H1 (cell line): ENCODE data around the gene ROR1. TPM values are rescaled to one million over a fixed set of nuclear protein-coding genes. Genes with fewer than 3 reads are reported as not detected.

Experiments used
- CTCF ChIA-PET: fragments of 300-600 bp; sonication (Branson Sonifier 250); formaldehyde crosslinking; loops from one replicate; lab custom pipeline; 2021; ENCODE audit not compliant: partially characterized antibody; lab: Charles Lee
- POLR2A ChIA-PET: fragments of 300-600 bp; sonication (Branson Sonifier 250); formaldehyde crosslinking; loops from one replicate; lab custom pipeline; 2021; ENCODE audit warnings: inconsistent platforms; ENCODE audit not compliant: partially characterized antibody; lab: Charles Lee
- DNase-seq, 2 experiments: peaks; one replicate each; pipeline versions ENCODE4 v3.0.0 to v3.0.0-alpha.2; 2010 to 2022; ENCODE audit warnings: low spot score in 2 of 2, low read depth in 1 of 2, mixed read lengths in 1 of 2
- FAIRE-seq: peaks from 2 replicates; lab custom pipeline; 2011; peaks lifted over from hg19 to GRCh38; lab: Jason Lieb, UNC
- H2AFZ ChIP-seq: 2 replicates; pipeline ENCODE4 v1.8.1; 2012; ENCODE audit warnings: low read length, inconsistent platforms
- H2AK5ac ChIP-seq: 2 replicates; pipeline ENCODE4 v1.6.1; 2013; ENCODE audit warnings: low read depth, low read length
- H2BK120ac ChIP-seq: replicated peaks from 2 replicates; pipeline ENCODE3; 2013; ENCODE audit warnings: low read depth, low read length, inconsistent platforms
- H2BK12ac ChIP-seq: 2 replicates; pipeline ENCODE4 v1.6.1; 2013; ENCODE audit warnings: low read depth, low read length
- H2BK15ac ChIP-seq: 2 replicates; pipeline ENCODE4 v1.6.1; 2013; ENCODE audit warnings: low read length
- H2BK20ac ChIP-seq: 2 replicates; pipeline ENCODE4 v1.6.1; 2013; ENCODE audit warnings: low read length
- H2BK5ac ChIP-seq: 2 replicates; pipeline ENCODE4 v1.6.1; 2013; ENCODE audit warnings: low read depth, low read length
- H3K14ac ChIP-seq: 2 replicates; pipeline ENCODE4 v1.6.1; 2013; ENCODE audit warnings: inconsistent platforms; ENCODE audit not compliant: insufficient read length
- H3K18ac ChIP-seq: 2 replicates; pipeline ENCODE4 v1.6.1; 2013; ENCODE audit warnings: low read length; ENCODE audit errors: extremely low read depth
- H3K23ac ChIP-seq: 2 replicates; pipeline ENCODE4 v1.6.1; 2013; ENCODE audit warnings: inconsistent platforms; ENCODE audit not compliant: insufficient read length
- H3K23me2 ChIP-seq: 2 replicates; pipeline ENCODE4 v1.6.1; 2013; ENCODE audit warnings: low read depth, low read length
- H3K27ac ChIP-seq: 2 replicates; pipeline ENCODE4 v1.6.1; 2011; ENCODE audit warnings: low read depth, low read length, inconsistent platforms
- H3K27me3 ChIP-seq, 4 experiments: replicated peaks in 1 of 4; 1 replicate in 1 of 4; 2 replicates in 3 of 4; pipeline versions ENCODE4 v1.6.1 to v1.8.1; 2011 to 2013; ENCODE audit warnings: low read length in 3 of 4, mild to moderate bottlenecking in 3 of 4, inconsistent platforms in 2 of 4, mixed read lengths in 2 of 4, moderate library complexity in 1 of 4; ENCODE audit not compliant: control insufficient read depth in 3 of 4, insufficient read depth in 3 of 4; ENCODE audit errors: extremely low read depth in 1 of 4
- H3K36me3 ChIP-seq, 4 experiments: 2 replicates each; pipeline versions ENCODE4 v1.6.1 to v1.8.1; 2011 to 2013; ENCODE audit warnings: mild to moderate bottlenecking in 4 of 4, low read length in 3 of 4, moderate library complexity in 2 of 4, control low read depth in 1 of 4, inconsistent platforms in 1 of 4; ENCODE audit not compliant: insufficient read depth in 4 of 4, control insufficient read depth in 2 of 4
- H3K4ac ChIP-seq: replicated peaks from 2 replicates; pipeline ENCODE3; 2013; ENCODE audit warnings: low read length, low read depth, mixed read lengths, inconsistent platforms; ENCODE audit not compliant: insufficient read length
- H3K4me1 ChIP-seq, 4 experiments: replicated peaks in 1 of 4; 1 replicate in 1 of 4; 2 replicates in 3 of 4; pipeline versions ENCODE4 v1.6.1 to v1.8.1; 2011 to 2013; ENCODE audit warnings: low read length in 3 of 4, inconsistent platforms in 2 of 4, mixed read lengths in 1 of 4; ENCODE audit not compliant: insufficient read depth in 4 of 4, control insufficient read depth in 3 of 4
- H3K4me2 ChIP-seq, 2 experiments: 2 replicates each; pipeline versions ENCODE4 v1.6.1 to v1.8.1; 2011 to 2013; ENCODE audit warnings: low read depth in 2 of 2, low read length in 2 of 2, control low read depth in 1 of 2, inconsistent platforms in 1 of 2, mild to moderate bottlenecking in 1 of 2; ENCODE audit not compliant: insufficient read depth in 1 of 2
- H3K4me3 ChIP-seq, 4 experiments: fragments of 200-600, 300-600 bp in 1 of 4; sonication (generic), shearing (Covaris generic), sonication (Bioruptor Twin) in 1 of 4; 2 replicates each; pipeline versions ENCODE4 v1.5.1 to v1.8.1; 2011 to 2016; ENCODE audit warnings: low read length in 4 of 4, low read depth in 3 of 4, control low read depth in 2 of 4, inconsistent platforms in 2 of 4, mild to moderate bottlenecking in 2 of 4, mixed read lengths in 1 of 4, moderate library complexity in 1 of 4; ENCODE audit not compliant: insufficient read depth in 2 of 4; ENCODE audit errors: extremely low read depth in 1 of 4
- H3K56ac ChIP-seq: replicated peaks from 2 replicates; pipeline ENCODE3; 2013; ENCODE audit warnings: low read depth, mild to moderate bottlenecking, mixed read lengths, low read length, inconsistent platforms; ENCODE audit not compliant: insufficient read length
- H3K79me1 ChIP-seq: 2 replicates; pipeline ENCODE4 v1.6.1; 2013; ENCODE audit warnings: low read depth, low read length, control low read depth
- H3K79me2 ChIP-seq, 2 experiments: 2 replicates each; pipeline versions ENCODE4 v1.6.1 to v1.8.1; 2012 to 2013; ENCODE audit warnings: low read length in 2 of 2, mild to moderate bottlenecking in 2 of 2, inconsistent platforms in 1 of 2; ENCODE audit not compliant: insufficient read depth in 2 of 2, control insufficient read depth in 1 of 2
- H3K9ac ChIP-seq, 4 experiments: replicated peaks in 1 of 4; 1 replicate in 1 of 4; 2 replicates in 3 of 4; pipeline versions ENCODE4 v1.6.1 to v1.8.1; 2011 to 2013; ENCODE audit warnings: low read depth in 3 of 4, low read length in 3 of 4, control low read depth in 2 of 4, mild to moderate bottlenecking in 2 of 4, moderate library complexity in 2 of 4, inconsistent platforms in 1 of 4; ENCODE audit errors: extremely low read depth in 1 of 4
- H3K9me3 ChIP-seq, 2 experiments: 2 replicates each; pipeline versions ENCODE4 v1.6.1 to v1.8.1; 2012 to 2013; ENCODE audit warnings: mild to moderate bottlenecking in 2 of 2, moderate library complexity in 2 of 2, control low read depth in 1 of 2, inconsistent platforms in 1 of 2, low read depth in 1 of 2, low read length in 1 of 2, mixed read lengths in 1 of 2; ENCODE audit not compliant: insufficient read depth in 2 of 2
- H4K20me1 ChIP-seq, 2 experiments: replicated peaks in 1 of 2; 2 replicates each; pipeline versions ENCODE3 to v1.8.1; 2011 to 2013; ENCODE audit warnings: inconsistent platforms in 2 of 2, low read length in 2 of 2, mild to moderate bottlenecking in 1 of 2; ENCODE audit not compliant: insufficient read depth in 2 of 2, control insufficient read depth in 1 of 2
- H4K5ac ChIP-seq: 2 replicates; pipeline ENCODE4 v1.6.1; 2013; ENCODE audit warnings: low read length, low read depth, mixed read lengths, inconsistent platforms; ENCODE audit not compliant: insufficient read length
- H4K8ac ChIP-seq: 2 replicates; pipeline ENCODE4 v1.8.0; 2013; ENCODE audit warnings: mild to moderate bottlenecking, moderate library complexity, low read length, inconsistent platforms; ENCODE audit not compliant: insufficient read depth; ENCODE audit errors: extremely low read depth
- H4K91ac ChIP-seq: replicated peaks from 2 replicates; pipeline ENCODE3; 2013; ENCODE audit warnings: low read length, mixed read lengths, inconsistent platforms; ENCODE audit not compliant: insufficient read length
- CBX5 ChIP-seq: fragments of 300-800, 300-1000 bp; sonication (generic); IDR thresholded peaks from 2 replicates; pipeline ENCODE4 v1.7.1; 2016; ENCODE audit warnings: antibody characterized with exemption, low read length, low read depth
- CTCF ChIP-seq, 3 experiments: IDR thresholded peaks; 1 replicate in 2 of 3; 2 replicates in 1 of 3; pipeline versions ENCODE4 v1.5.1 to v1.6.1; 2011; ENCODE audit warnings: low read length in 3 of 3, mild to moderate bottlenecking in 3 of 3, inconsistent platforms in 2 of 3, low read depth in 1 of 3, moderate library complexity in 1 of 3; ENCODE audit not compliant: insufficient read depth in 1 of 3; ENCODE audit errors: control extremely low read depth in 1 of 3
- GTF2F1 ChIP-seq: IDR thresholded peaks from 2 replicates; pipeline ENCODE4 v1.6.1; 2012; ENCODE audit warnings: low read depth, low read length, improper control_type of control experiment, borderline replicate concordance
- KDM5A ChIP-seq: fragments of 200-600 bp; IDR thresholded peaks from 2 replicates; pipeline ENCODE4 v1.7.1; 2012; ENCODE audit warnings: mild to moderate bottlenecking, low read length, inconsistent platforms, mixed read lengths
- SIN3A ChIP-seq, 2 experiments: IDR thresholded peaks in 1 of 2; conservative IDR thresholded peaks in 1 of 2; 2 replicates each; pipeline ENCODE4 v1.6.1; 2011 to 2012; ENCODE audit warnings: low read length in 2 of 2, improper control_type of control experiment in 1 of 2, low read depth in 1 of 2, mild to moderate bottlenecking in 1 of 2
- SP4 ChIP-seq: IDR thresholded peaks from 2 replicates; pipeline ENCODE4 v1.6.1; 2012; ENCODE audit warnings: low read length, inconsistent platforms
- TEAD4 ChIP-seq: IDR thresholded peaks from 2 replicates; pipeline ENCODE4 v1.6.1; 2012; ENCODE audit warnings: low read depth, low read length, inconsistent platforms, mixed read lengths
- USF2 ChIP-seq: IDR thresholded peaks from 2 replicates; pipeline ENCODE4 v1.6.1; 2011; ENCODE audit warnings: low read length, improper control_type of control experiment
- WGBS, 2 experiments: shearing (Covaris generic) in 1 of 2; methylation state at CpG; one replicate each; pipeline versions ENCODE4 v1.1.6 to v1.1.7; 2013 to 2015; ENCODE audit warnings: low lambda C conversion rate in 2 of 2, mixed read lengths in 2 of 2, inconsistent platforms in 1 of 2, low coverage in 1 of 2, missing lambda C conversion rate in 1 of 2; ENCODE audit not compliant: insufficient replicate concordance in 2 of 2, insufficient coverage in 1 of 2, insufficient read length in 1 of 2; ENCODE audit errors: extremely low coverage in 1 of 2, missing lambda C conversion rate in 1 of 2; 5-methylcytosine and 5-hydroxymethylcytosine counted together
- polyA plus RNA-seq, 7 experiments: library from polyadenylated mRNA; depleted of rRNA in 3 of 7; stranded (reverse) in 5 of 7; unstranded in 2 of 7; fragments of >200 nt in 5 of 7; fragments of 200-250 nt in 2 of 7; gene quantifications; 1 replicate in 5 of 7; 2 replicates in 1 of 7; 4 replicates in 1 of 7; pipeline versions ENCODE4 v1.2.1 to v1.2.3, GENCODE V29; 2011 to 2013; ENCODE audit warnings: missing spikeins in 2 of 7, mixed read lengths in 2 of 7
- total RNA-seq: library from RNA; stranded (reverse); fragmentation: NEBNext Ultra II Directional; extraction: Animal tissue kit (Norgen Biotek cat#: 25700); gene quantifications from 2 replicates; pipeline ENCODE4 v1.2.1, GENCODE V29; 2021

Gene ROR1
- total and polyA plus RNA-seq, 2 of the 8 experiments (the other 6 are each of a cell fraction or from before 2014, with no cell fraction given): 33.6 to 73.6 TPM

- Histone ChIP-seq H2BK5ac (no peak overlapping the region), H3K56ac (no peak overlapping the region), H3K9me3 (no peaks in the 10 kb centered on the region), H2BK120ac (no peak overlapping the region), H3K27ac (no peak overlapping the region), H3K18ac (no peak overlapping the region), H4K5ac (no peak overlapping the region), H3K36me3 (no peaks in the 10 kb centered on the region), H3K9ac (no peak overlapping the region), H2AFZ (no peak overlapping the region), H2BK20ac (no peak overlapping the region), H3K23ac (no peak overlapping the region), H3K23me2 (no peaks in the 10 kb centered on the region), H3K4me3 (no peak overlapping the region), H2BK15ac (no peak overlapping the region), H3K4ac (no peak overlapping the region), H3K27me3 (no peaks in the 10 kb centered on the region), H4K91ac (no peak overlapping the region), H2AK5ac (no peak overlapping the region), H4K8ac (no peak overlapping the region), H2BK12ac (no peak overlapping the region), H3K14ac (no peak overlapping the region), H3K4me1 (peaks cover 2 to 21% (median 14%) of the 10 kb centered on the region in 4 experiments; a peak in 4 of 7 replicates), H3K79me2 (peaks cover 0 to 74% of the 10 kb centered on the region in 2 experiments; a peak in 3 of 4 replicates), H3K4me2 (no peak overlapping the region), H4K20me1 (peaks cover 4 to 8% of the 10 kb centered on the region in 2 experiments), H3K79me1 (peaks cover 14% of the 10 kb centered on the region)
- POLR2A ChIA-PET: interaction anchor here (1.0 kb wide), 1 partner anchor 149 kb away, joined by 3 read pairs; the partner anchor contains the start of gene ROR1
- CTCF ChIA-PET: interaction anchor here (0.9 to 6.9 kb wide), 13 partner anchors 9 to 241 kb away, joined by 3 to 74 read pairs (median 4); partner anchors contain the start of gene ROR1
- FAIRE-seq: no peak
- WGBS, 2 experiments: 91% methylated on average over 6 of the region's 6 CpGs; no CpG with 5 or more reads in 1 of the 2 experiments
- DNase-seq: no peak
- TF ChIP-seq CTCF (IDR thresholded peaks at IDR 0.05; ENCODE audit: control extremely low read depth in 1 of 3, insufficient read depth in 1 of 3, low read depth in 1 of 3, low read length in 3 of 3) (no peak), KDM5A (no peak), USF2 (no peak), TEAD4 (no peak), SP4 (no peak), GTF2F1 (no peak), SIN3A (conservative IDR thresholded peaks at IDR 0.05 in 1 of 2, IDR thresholded peaks at IDR 0.05 in 1 of 2; ENCODE audit: low read depth in 1 of 2, low read length in 2 of 2) (no peak), CBX5 (no peak)
Measured at GRCh38 chr1:63922848-63923247, 149.0 kb downstream of the ROR1 start.
